Coronary artery (tissue), 2 donors: ENCODE results near the gene NPBWR2.
A peak's percentile ranks its signal among the peaks of the same experiment; 100 is the strongest.

Source experiments
- DNase-seq: peaks from one replicate; pipeline ENCODE4 v3.0.0-alpha.2; 2017; ENCODE audit warnings: low spot score
- H3K27ac ChIP-seq, 2 donors: fragments of 200-600 bp; sonication (generic); one replicate each; pipeline ENCODE4 v1.5.1; 2016 to 2019
- H3K4me3 ChIP-seq: fragments of 200-600 bp; sonication (generic); 2 replicates; pipeline ENCODE4 v1.5.1; 2016; ENCODE audit warnings: mild to moderate bottlenecking, moderate library complexity
- CTCF ChIP-seq: fragments of 200-600 bp; sonication (generic); IDR thresholded peaks from one replicate; pipeline ENCODE4 v1.5.1; 2019; ENCODE audit warnings: antibody characterized with exemption

NPBWR2 gene

GRCh38 chr20:64071341-64072332, 35.7 kb downstream of the NPBWR2 start:
- no peak for TF ChIP-seq CTCF
- H3K4me3 ChIP-seq = no peak overlapping the region
- no peak overlapping the region for H3K27ac ChIP-seq
- no peak for DNase-seq

GRCh38 chr20:64070244-64070993, 36.9 kb downstream of the NPBWR2 start:
- Histone ChIP-seq H3K4me3 (no peak overlapping the region), H3K27ac (no peak overlapping the region)
- DNase-seq = no peak
- TF ChIP-seq CTCF = no peak

DNA sequence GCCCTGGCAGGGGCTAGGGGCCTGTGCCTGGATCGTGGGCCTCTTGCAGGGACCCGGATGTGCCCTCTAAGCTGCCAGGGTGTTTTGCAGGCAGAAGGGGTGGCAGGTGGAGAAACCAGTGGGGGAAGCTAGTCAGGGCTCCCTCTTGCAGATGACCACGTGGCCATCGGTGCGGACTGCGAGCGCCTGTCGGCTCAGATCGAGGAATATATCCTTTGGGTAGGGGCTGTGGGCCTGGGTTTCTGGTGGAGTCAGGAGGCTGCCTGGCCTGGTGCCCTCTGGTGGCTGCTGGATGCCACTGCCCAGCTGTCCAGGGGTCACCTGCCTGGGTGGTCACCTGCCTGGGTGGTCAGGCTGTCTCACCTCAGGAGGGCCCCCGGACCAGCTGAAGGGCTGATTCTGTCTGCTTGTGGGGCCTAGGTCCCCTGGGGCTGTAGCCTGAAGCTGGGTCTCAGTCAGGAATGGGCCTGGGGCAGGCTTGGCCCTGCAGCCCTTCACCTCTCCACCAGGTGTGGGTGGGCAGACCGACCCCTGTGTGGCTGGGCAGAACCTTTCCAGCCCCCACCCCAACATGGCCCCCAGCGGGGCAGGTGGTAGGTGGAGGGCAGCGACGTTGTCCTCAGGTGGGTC, 37.6 kb downstream of the NPBWR2 start:
- peak; percentile 36 for TF ChIP-seq CTCF
- no peak for DNase-seq
- H3K27ac ChIP-seq = no peak overlapping the region
- no peak overlapping the region for H3K4me3 ChIP-seq

DNA sequence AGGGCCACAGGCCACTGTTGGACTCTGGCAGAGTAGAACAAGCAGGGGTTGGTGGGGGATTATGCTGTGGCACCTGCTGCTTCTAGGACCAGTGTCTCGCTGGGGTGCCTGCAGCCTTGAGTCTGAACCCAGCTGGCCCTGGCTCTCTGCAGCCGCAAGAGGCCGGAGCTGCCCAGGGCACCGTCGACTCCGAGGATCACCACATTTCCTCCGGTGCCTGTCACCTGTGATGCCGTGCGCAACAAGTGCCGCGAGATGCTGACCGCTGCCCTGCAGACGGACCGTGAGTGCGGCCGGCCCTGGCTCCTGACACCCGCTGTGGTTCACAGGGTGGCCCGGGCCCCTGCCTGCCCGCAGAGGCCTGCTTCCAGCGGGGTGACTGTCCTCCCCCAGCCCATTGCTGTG, 38.2 kb downstream of the NPBWR2 start:
- TF ChIP-seq CTCF = no peak
- no peak for DNase-seq
- Histone ChIP-seq H3K27ac (no peak overlapping the region), H3K4me3 (no peak overlapping the region)

DNA sequence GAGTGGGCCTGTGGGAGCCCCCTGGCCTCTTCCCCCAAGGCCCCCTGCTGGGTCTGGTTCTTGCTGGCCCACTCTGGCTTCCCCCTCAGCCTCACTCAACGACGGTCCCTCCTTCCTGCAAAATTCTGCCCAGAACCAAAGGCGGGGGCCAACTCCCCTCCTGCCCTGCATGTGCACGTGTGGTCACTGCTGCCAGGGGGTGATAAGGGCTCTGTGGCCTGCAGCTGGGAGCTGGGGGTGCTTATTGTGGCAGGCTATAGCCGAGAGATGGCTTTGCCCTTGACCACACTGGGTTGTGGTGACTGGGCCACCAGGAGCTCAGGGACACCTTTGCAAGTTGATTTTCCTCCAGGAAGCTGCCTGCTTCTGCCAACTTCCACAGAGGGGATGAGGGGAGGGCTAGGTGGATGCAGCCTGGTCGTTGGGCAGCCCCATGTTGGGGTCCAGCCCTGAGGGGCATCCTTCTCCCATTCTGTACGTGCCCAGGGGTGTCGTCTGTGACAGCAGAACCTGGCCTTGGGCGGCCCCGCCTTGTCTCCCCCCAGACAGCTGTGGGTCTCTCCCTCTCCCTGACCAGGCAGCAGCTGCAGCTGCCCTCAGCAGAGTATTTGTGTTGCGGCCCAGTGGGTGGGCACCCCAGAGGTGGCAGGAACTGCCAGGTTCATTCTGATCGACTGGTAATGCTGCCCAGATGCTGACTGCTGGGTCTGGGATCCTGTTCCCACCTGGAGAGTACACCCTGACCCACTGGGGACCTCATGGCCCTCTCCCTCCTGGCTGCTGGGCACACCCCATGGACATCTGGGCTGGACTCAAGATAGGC, 38.8 kb downstream of the NPBWR2 start:
- no peak for DNase-seq
- no peak overlapping the region for H3K27ac ChIP-seq
- TF ChIP-seq CTCF = no peak
- H3K4me3 ChIP-seq = no peak overlapping the region

- Histone ChIP-seq H3K4me3 (no peak overlapping the region), H3K27ac (no peak overlapping the region)
- no peak for DNase-seq
- TF ChIP-seq CTCF = no peak
These were observed 39.5 kb downstream of the NPBWR2 start for GRCh38 chr20:64067733-64068307.
